ENCODE results near the gene PKD2L1. TPM values are rescaled to one million over a fixed set of nuclear protein-coding genes. Genes with fewer than 3 reads are reported as not detected.

PKD2L1 gene
- total RNA-seq, 1 donor from 2014 or later = not detected

- intact Hi-C loops (cut with micrococcal nuclease) = no loop called here
- ATAC-seq = no peak
- DNase-seq = no peak
Measured at GRCh38 chr10:100239851-100240250, 90.2 kb downstream of the PKD2L1 start.

GRCh38 chr10:100238429-100238828 is 91.6 kb downstream of the PKD2L1 start:
- intact Hi-C loops (cut with micrococcal nuclease) = no loop called here
- no peak for ATAC-seq
- no peak for DNase-seq

Other genes with a start within 250 kb of the PKD2L1 start
- not detected for gene CPN1, start 248.4 kb downstream of the PKD2L1 start, total RNA-seq
- gene ERLIN1, start 144.2 kb downstream of the PKD2L1 start, total RNA-seq = 7.8 TPM
- 10.3 TPM for gene CHUK, start 100.6 kb downstream of the PKD2L1 start, total RNA-seq
- 13.0 TPM for gene CWF19L1, start 62.6 kb downstream of the PKD2L1 start, total RNA-seq
- 18.2 TPM for gene BLOC1S2, start 43.5 kb downstream of the PKD2L1 start, total RNA-seq
- 13.2 TPM for gene SCD, start 17.0 kb upstream of the PKD2L1 start, total RNA-seq
- not detected for gene WNT8B, start 132.8 kb upstream of the PKD2L1 start, total RNA-seq
- 8.5 TPM for gene SEC31B, start 189.6 kb upstream of the PKD2L1 start, total RNA-seq
- 451 TPM for gene NDUFB8, start 199.6 kb upstream of the PKD2L1 start, total RNA-seq
- 54.6 TPM for gene HIF1AN, start 205.7 kb upstream of the PKD2L1 start, total RNA-seq